OCI-LY1 (cell line): ENCODE measurements around the gene GTF3A.

Experiments used
- H2AFZ ChIP-seq: fragments of 200-600 bp; sonication (generic), shearing (Covaris generic); 2 replicates; pipeline ENCODE4 v1.6.0; 2014; ENCODE audit warnings: antibody characterized with exemption, mild to moderate bottlenecking, low read length
- H3F3A ChIP-seq: fragments of 200-600 bp; sonication (generic), shearing (Covaris generic); 2 replicates; pipeline ENCODE4 v1.6.0; 2014; ENCODE audit warnings: mild to moderate bottlenecking, antibody characterized with exemption, low read length, moderate library complexity; ENCODE audit not compliant: insufficient read depth
- H3K27ac ChIP-seq: fragments of 200-600 bp; sonication (generic); 2 replicates; pipeline ENCODE4 v1.5.1; 2014; ENCODE audit warnings: low read length, mixed run types, mild to moderate bottlenecking, low read depth; ENCODE audit not compliant: poor library complexity, severe bottlenecking
- H3K27me3 ChIP-seq: fragments of 200-600 bp; sonication (generic); 2 replicates; pipeline ENCODE4 v1.6.0; 2014; ENCODE audit warnings: antibody characterized with exemption, mild to moderate bottlenecking, low read length, moderate library complexity; ENCODE audit not compliant: insufficient read depth
- H3K36me3 ChIP-seq: fragments of 200-600 bp; sonication (generic); 2 replicates; pipeline ENCODE4 v1.6.1; 2014; ENCODE audit warnings: mild to moderate bottlenecking, antibody characterized with exemption, low read length, moderate library complexity, mixed read lengths; ENCODE audit not compliant: insufficient read depth
- H3K4me1 ChIP-seq: fragments of 200-600 bp; sonication (generic); 2 replicates; pipeline ENCODE4 v1.5.1; 2014; ENCODE audit warnings: mild to moderate bottlenecking, low read length, moderate library complexity; ENCODE audit not compliant: insufficient read depth, severe bottlenecking
- H3K4me2 ChIP-seq: fragments of 200-600 bp; sonication (generic), shearing (Covaris generic); 2 replicates; pipeline ENCODE4 v1.6.1; 2014; ENCODE audit warnings: low read length
- H3K4me3 ChIP-seq: fragments of 200-600 bp; sonication (generic); 2 replicates; pipeline ENCODE4 v1.5.1; 2014; ENCODE audit warnings: low read length, low read depth, mild to moderate bottlenecking, mixed read lengths; ENCODE audit not compliant: poor library complexity, severe bottlenecking
- H3K79me2 ChIP-seq: fragments of 200-600 bp; shearing (Covaris generic); 2 replicates; pipeline ENCODE4 v1.6.1; 2016; ENCODE audit warnings: mixed run types, low read length, mixed read lengths; ENCODE audit not compliant: insufficient read depth
- H3K9ac ChIP-seq: fragments of 200-600 bp; sonication (generic), shearing (Covaris generic); 2 replicates; pipeline ENCODE4 v1.6.1; 2014; ENCODE audit warnings: mild to moderate bottlenecking, low read length, mixed read lengths
- H3K9me2 ChIP-seq: fragments of 200-600 bp; sonication (generic), shearing (Covaris generic); 2 replicates; pipeline ENCODE4 v1.6.1; 2014; ENCODE audit warnings: low read depth, mild to moderate bottlenecking, low read length, mixed read lengths
- H3K9me3 ChIP-seq: fragments of 200-600 bp; shearing (Covaris generic); 2 replicates; pipeline ENCODE4 v1.6.1; 2014; ENCODE audit warnings: low read length, mixed read lengths
- H4K20me1 ChIP-seq: fragments of 200-600 bp; sonication (generic), shearing (Covaris generic); 2 replicates; pipeline ENCODE4 v1.6.0; 2016; ENCODE audit warnings: mild to moderate bottlenecking, low read length; ENCODE audit not compliant: insufficient read depth
- EZH2 ChIP-seq: fragments of 200-600 bp; sonication (generic), shearing (Covaris generic); IDR thresholded peaks from 2 replicates; pipeline ENCODE4 v1.8.0; 2017; ENCODE audit warnings: borderline replicate concordance, mixed run types, mild to moderate bottlenecking, antibody characterized with exemption, low read length, moderate library complexity, mixed read lengths
- TF ChIP-seq, protein P1 (sequence below): fragments of 200-600 bp; sonication (generic), shearing (Covaris generic); IDR thresholded peaks from 2 replicates; pipeline ENCODE4 v1.5.1; 2017; ENCODE audit warnings: mild to moderate bottlenecking, antibody characterized with exemption, low read length, moderate library complexity, mixed read lengths

Gene GTF3A

DNA sequence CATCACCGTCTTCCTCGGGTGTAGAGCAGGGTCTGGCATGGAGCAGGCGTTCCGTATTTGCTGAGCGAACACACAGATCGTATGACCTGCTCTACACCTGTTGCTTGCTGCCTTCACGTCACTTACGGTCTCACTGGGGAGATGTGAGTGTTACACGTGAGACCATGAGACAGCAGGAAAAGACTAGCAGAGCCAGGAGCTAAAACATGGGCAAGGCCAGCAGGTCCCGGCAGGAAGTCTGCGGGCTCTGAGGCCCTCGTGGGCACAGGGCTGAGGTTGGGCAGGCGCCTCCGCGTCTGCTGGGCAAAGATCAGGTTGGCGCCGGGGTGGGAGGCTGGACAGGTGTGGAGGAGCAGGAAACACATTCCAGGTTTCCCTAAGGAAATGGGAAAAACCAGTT, 19.7 kb upstream of the GTF3A start:
- Histone ChIP-seq H3K4me3 (no peak overlapping the region), H3K36me3 (no peaks in the 10 kb centered on the region), H3F3A (no peaks in the 10 kb centered on the region), H3K9me2 (no peaks in the 10 kb centered on the region), H3K27ac (no peak overlapping the region), H3K4me2 (no peak overlapping the region), H3K9ac (no peak overlapping the region), H3K4me1 (peaks cover 5% of the 10 kb centered on the region), H4K20me1 (no peaks in the 10 kb centered on the region), H3K9me3 (no peaks in the 10 kb centered on the region), H3K27me3 (no peaks in the 10 kb centered on the region; the same call in 1 of the 2 replicates), H2AFZ (no peak overlapping the region), H3K79me2 (no peaks in the 10 kb centered on the region)
- no peak for TF ChIP-seq EZH2
- TF ChIP-seq, protein P1, sequence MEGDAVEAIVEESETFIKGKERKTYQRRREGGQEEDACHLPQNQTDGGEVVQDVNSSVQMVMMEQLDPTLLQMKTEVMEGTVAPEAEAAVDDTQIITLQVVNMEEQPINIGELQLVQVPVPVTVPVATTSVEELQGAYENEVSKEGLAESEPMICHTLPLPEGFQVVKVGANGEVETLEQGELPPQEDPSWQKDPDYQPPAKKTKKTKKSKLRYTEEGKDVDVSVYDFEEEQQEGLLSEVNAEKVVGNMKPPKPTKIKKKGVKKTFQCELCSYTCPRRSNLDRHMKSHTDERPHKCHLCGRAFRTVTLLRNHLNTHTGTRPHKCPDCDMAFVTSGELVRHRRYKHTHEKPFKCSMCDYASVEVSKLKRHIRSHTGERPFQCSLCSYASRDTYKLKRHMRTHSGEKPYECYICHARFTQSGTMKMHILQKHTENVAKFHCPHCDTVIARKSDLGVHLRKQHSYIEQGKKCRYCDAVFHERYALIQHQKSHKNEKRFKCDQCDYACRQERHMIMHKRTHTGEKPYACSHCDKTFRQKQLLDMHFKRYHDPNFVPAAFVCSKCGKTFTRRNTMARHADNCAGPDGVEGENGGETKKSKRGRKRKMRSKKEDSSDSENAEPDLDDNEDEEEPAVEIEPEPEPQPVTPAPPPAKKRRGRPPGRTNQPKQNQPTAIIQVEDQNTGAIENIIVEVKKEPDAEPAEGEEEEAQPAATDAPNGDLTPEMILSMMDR = no peak

DNA sequence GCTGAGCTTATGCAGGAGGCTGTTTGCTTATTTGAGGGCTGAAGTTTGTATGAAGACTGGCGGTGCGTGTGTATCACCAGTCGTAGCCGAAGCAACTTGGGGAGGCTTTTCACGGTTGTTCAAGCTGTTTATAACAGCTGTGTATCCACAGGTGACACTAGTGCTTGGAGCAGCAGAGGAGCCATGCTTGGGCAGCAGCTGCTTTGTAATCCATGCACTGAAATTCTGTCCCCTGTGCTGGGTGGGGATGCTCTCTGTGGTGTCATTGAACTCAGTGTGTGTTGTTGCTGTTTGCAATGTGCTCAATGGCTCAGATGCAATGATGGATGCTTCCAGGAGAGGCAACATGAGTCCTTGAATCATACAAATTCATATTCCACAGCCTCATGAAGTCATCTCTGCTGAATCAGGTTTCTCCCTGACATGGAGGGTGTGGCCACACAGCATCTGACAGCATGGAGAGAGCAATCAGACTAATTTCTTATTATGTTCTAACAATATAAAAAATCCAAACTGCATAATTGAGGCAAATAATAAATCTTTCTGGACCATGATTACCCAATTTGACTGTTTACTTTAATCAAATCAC, 18.8 kb upstream of the GTF3A start:
- H3K9me3 ChIP-seq = no peaks in the 10 kb centered on the region
- no peaks in the 10 kb centered on the region for H3K36me3 ChIP-seq
- peaks cover 5% of the 10 kb centered on the region for H3K4me1 ChIP-seq
- H3K4me3 ChIP-seq = no peak overlapping the region
- H3K4me2 ChIP-seq = no peak overlapping the region
- no peak overlapping the region for H3K27ac ChIP-seq
- H3K9me2 ChIP-seq = no peaks in the 10 kb centered on the region
- H3K79me2 ChIP-seq = no peaks in the 10 kb centered on the region
- TF ChIP-seq, protein P1 = no peak
- no peak for TF ChIP-seq EZH2
- H3K9ac ChIP-seq = no peak overlapping the region
- H3F3A ChIP-seq = no peaks in the 10 kb centered on the region
- no peaks in the 10 kb centered on the region; the same call in 1 of the 2 replicates for H3K27me3 ChIP-seq
- no peak overlapping the region for H2AFZ ChIP-seq
- H4K20me1 ChIP-seq = no peaks in the 10 kb centered on the region

DNA sequence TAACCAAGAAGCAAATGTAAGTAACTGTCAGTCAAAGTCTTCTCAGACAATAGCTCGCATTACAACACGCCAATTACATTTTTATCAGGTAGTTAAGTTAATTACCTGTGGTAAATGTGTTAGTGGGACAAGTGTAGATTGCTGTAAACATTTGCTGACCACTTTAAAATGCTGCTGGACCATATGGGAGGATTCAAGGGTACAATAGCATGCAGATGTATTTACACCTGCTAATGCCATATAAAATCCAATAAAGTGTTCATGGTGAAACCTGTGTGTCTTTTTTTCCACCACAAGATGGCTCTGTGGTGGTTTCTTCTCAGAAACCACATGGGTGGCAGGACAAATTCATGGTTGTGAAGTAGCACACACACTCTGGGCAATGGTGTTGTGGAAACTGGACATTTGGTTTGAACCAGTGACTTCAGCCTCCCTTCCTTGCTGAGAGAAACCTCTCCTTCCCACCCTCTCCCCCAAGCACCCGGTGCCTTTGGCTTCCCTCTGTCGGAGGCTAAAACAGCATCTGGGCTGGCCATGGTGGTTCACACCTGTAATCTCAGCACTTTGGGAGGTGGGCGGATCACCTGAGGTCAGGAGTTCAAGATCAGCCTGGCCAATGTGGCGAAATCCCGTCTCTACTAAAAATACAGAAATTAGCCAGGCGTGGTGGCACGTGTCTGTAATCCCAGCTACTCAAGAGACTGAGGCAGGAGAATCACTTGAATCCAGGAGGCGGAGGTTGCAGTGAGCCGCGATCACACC, 18.1 kb upstream of the GTF3A start:
- no peak for TF ChIP-seq EZH2
- TF ChIP-seq, protein P1 = peak; percentile 72
- H3K4me3 ChIP-seq = no peak overlapping the region
- H3K36me3 ChIP-seq = no peaks in the 10 kb centered on the region
- H2AFZ ChIP-seq = no peak overlapping the region
- H3K9me3 ChIP-seq = no peaks in the 10 kb centered on the region
- no peaks in the 10 kb centered on the region for H3K9me2 ChIP-seq
- peaks cover under 1% of the 10 kb centered on the region for H3K4me1 ChIP-seq
- H3K79me2 ChIP-seq = no peaks in the 10 kb centered on the region
- H3K9ac ChIP-seq = no peak overlapping the region
- H3K27ac ChIP-seq = no peak overlapping the region
- no peaks in the 10 kb centered on the region for H3K27me3 ChIP-seq
- H4K20me1 ChIP-seq = no peaks in the 10 kb centered on the region
- peak overlapping the region; percentile 18; the same call in 1 of the 2 replicates for H3K4me2 ChIP-seq
- H3F3A ChIP-seq = no peaks in the 10 kb centered on the region
